HG03066 (cell line): Measurements from ENCODE around the gene GXYLT2.
"Not testable (repeated sequence)": the region's sequence is repeated elsewhere in the genome, so short reads cannot be mapped to it uniquely, and the experiment has no call there.

Source experiments
- ATAC-seq: cut with Tn5 transposase; IDR thresholded peaks from one replicate; pipeline ENCODE4 v1.9.1; 2021; ENCODE audit warnings: low read depth; ENCODE audit not compliant: unreplicated experiment

GXYLT2 gene

GRCh38 chr3:72892081-72892775 is 4.4 kb downstream of the GXYLT2 start:
- no peak for ATAC-seq

- no peak for ATAC-seq
Measured at GRCh38 chr3:72892870-72893269, 5.0 kb downstream of the GXYLT2 start.

- ATAC-seq = no peak
Measured at GRCh38 chr3:72894976-72895552, 7.2 kb downstream of the GXYLT2 start.

DNA sequence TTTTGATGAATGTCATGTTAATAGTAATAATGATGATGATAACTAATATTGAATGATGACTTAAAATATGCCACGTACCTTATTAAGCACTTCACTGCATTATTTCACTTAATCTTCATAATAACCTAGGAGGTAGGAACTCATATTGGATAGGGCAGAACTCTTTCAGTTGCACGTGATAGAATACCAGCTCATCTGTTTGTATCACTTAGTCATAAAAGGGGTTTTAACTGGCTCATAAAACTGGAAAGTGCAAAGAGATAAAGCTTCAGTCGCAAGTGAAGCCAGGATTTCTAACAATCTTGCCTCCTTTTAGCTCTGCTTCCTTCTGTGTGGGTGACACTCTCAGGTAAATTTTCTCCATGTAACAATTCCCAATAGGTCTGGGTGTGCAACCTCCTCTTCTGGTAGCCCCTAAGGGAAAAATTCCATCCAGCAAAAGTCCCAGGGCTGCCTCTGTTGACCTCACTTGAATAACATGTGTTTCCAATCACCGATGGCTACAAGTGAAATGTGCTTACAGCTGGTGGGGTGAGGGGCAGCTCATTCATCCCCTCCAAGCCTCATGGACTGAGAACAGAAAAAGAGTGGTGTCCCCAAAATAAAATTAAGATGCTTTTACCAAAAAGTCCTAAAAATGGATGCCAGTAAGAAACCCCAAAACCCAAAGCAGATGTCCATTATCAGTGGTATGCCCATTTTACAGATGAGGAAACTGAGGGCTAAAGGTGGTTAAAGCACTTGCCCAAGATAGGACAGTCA is 9.3 kb downstream of the GXYLT2 start:
- no peak for ATAC-seq

- no peak for ATAC-seq
Measured at GRCh38 chr3:72897758-72898007, 9.8 kb downstream of the GXYLT2 start.

GRCh38 chr3:72899349-72899765 is 11.5 kb downstream of the GXYLT2 start:
- ATAC-seq = no peak

DNA sequence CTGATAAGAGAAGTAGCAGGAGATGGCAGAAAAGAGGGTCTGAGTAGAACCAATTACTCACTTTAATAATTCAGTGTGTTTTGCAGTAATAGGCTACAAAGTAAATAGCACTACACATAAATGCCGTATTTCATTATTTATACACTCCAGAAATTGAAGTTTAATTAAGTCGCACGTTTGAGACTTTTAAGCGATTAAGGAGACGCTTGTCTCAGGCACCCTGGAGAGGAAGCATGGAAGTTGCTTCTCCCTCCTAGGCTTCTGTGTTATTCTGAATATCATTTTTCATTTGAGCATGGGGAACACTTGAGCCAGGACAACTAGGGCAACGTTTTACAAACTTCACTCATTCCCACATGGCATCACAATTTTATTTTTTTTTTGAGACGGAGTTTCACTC is 12.2 kb downstream of the GXYLT2 start:
- ATAC-seq = no peak

DNA sequence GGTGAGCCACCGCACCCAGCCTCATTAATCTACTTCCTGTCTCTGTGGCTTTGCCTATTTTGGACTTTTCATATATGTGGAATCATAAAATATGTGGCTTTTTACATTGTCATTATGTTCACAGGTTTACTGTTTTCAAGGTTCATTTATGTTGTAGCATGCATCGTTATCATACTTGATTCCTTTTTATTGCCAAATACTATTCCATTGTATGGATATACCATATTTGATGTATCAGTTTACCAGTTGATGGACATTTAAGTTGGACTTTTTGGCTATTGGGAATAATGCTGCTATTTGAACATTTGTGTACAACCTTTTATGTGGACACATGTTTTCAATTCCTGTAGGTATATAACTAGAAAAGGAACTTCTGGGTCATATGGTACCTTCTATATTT is 14.0 kb downstream of the GXYLT2 start:
- ATAC-seq = no peak

DNA sequence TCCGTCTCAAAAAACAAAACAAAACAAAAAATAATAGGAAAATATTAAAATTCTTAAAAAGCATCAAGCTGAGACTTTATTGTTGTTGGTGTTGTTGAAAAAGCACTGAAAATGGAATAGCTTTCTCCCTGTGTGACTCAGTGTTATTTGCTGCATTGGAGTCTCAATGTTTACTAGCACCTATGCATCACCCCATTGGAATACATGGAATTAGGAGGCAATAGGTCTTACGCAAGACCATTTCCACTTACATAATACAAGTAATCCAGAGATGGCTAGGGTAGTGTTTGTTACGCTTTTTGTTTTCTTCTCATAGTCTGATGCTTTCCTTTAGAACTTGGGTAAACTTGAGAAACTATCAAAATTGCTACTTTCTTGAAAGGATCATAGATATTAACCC is 15.2 kb downstream of the GXYLT2 start:
- no peak for ATAC-seq

DNA sequence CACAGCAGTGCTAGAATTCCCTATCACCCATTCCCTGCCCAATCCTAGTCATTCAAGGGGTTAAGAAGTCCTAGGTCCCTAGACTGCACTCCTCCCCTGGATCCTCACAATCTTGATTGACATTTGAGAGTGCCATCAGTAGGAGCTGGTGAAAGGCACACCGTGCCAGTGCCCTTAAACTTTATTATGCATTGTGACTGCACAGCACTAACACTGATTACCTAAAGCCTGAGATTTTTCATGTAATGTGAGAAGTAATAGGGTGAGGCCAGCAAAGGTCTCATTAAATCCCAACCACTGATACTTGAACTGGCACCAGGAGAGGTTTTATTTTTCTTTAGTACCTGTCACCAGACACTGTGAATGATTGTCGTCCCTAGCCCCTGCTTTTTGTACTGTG is 16.3 kb downstream of the GXYLT2 start:
- no peak for ATAC-seq

DNA sequence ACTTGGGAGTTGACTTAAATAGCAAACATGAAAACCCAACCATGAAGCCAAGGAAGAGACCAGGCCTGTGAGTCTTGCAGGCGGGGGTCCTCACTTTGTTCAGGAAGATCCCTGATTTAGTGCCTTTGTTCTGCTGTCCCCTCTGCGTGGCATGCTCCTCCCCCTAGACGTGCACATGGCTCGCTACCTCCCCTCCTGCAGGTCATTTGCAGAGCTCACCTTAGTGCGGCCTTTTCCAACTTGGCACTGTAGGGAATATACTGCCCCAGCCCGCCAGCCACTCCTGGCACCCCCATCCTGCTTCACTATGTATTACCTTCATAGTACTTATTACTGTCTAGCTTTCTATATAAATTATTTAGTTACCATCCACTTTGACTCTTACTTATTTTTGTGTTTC is 18.3 kb downstream of the GXYLT2 start:
- ATAC-seq = no peak

GRCh38 chr3:72907131-72907711 is 19.4 kb downstream of the GXYLT2 start:
- ATAC-seq = no peak

DNA sequence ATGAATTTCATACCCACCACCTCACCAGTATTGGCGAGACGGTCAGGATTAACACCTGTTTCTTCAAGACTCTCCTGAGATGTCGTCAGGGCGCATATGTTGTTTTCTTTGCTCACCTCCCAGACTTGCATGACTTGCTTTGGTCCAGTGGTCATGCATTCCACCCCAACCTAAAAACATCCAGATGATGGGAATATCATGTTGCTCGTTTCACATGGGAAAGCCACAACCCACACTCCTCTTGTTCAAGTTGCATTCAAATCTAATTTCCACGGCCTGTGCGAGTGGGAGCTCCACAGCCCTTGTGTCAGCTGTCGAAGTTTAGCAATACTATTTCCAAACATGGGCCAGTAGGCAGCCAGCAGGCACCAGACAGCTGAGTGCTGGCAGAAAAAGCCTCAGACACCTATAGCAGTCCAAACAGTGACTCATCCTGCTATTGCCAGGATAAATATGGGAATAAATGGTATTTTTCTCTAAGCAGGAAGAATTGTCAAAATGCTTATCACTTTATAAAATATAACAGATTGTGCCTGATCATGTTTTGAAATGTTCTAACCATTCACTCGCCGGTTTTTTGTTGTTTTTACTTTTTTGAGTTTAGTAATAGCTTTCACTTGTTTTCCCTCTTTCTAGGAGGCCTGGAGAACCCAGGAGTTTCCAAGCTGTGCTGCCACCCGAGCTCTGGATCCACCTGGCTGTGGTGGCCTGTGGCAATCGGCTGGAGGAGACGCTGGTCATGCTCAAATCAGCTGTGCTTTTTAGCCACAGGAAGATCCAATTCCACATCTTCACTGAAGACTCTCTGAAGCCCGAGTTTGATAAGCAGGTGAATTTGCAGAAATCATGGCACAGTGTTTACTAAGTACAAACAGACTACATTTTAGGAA is 20.1 kb downstream of the GXYLT2 start:
- no peak for ATAC-seq

GRCh38 chr3:72909591-72909990 is 21.7 kb downstream of the GXYLT2 start:
- no peak for ATAC-seq

DNA sequence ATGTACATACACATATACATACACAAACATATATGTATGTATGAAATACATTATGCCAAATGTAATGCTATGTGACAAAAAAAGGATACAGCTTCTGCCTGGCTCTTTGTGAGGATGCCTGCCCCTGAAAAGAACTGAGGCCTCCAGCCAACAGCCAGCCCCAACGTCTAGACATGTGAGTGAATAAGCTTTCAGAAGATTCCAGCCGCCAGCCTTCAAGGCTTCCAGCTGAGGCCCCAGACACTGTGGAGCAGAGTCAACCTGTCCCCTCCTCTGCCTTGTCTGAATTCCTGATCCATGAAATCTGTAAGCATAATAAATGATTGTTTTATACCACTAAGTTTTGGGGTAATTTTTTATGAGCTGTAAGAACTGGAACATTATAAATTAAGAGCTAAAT is 24.7 kb downstream of the GXYLT2 start:
- no peak for ATAC-seq

DNA sequence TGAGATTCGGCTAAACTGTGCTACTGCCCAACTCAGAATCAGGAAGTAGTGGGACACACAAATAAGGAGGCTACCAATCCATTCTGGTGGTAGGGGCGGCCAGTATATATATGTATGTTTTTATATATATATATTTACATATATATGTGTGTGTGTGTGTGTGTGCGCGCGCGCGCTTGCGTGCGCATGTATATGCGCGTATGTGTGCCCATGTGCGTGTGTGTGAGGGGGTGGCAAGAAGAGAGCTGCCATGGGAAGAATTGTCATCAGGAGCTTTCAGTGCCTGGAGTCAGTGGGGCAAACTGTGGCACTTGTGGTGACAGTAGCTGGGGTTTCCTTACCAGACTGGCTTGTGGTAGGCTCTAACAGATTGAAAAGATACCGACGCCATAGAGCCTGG is 26.5 kb downstream of the GXYLT2 start:
- ATAC-seq = no peak

DNA sequence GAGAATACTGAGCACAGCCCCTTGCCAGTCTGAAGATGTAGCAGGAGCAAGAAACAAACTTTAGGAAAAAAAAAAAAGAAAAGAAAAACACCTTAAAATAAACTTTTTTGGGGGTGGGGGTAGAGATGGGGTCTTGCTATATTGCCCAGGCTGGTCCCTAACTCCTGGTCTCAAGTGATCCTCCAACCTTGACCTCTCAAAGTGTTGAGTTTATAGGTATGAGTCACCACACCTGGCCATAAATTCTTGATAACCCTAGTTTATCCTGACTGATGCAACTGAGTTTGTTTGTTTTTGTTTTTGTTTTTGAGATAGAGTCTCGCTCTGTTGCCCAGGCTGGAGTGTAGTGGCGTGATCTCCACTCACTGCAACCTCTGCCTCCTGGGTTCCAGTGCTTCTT is 28.4 kb downstream of the GXYLT2 start:
- no peak for ATAC-seq

- no peak for ATAC-seq
Measured at GRCh38 chr3:72919520-72919919, 31.7 kb downstream of the GXYLT2 start.

DNA sequence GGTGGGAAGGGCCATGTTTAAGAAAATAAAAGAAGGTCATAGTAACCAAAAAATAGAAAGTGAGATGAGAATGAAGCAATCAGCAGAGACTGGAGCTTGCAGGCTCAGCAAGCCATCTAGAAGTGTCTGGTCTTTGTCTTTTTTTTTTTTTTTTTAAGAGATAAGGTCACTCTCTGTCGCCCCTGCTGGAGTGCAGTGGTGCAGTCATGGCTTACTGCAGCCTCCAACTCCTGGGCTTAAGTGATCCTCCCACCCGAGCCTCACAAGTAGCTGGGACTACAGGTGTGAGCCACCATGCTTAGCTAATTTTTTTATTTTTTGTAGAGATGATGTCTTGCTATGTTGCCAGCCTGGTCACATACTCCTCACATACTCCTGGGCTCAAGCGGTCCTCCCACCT is 36.2 kb downstream of the GXYLT2 start:
- no peak for ATAC-seq

- ATAC-seq = not testable (repeated sequence)
Measured at GRCh38 chr3:72928781-72929735, 41.2 kb downstream of the GXYLT2 start.
